Activated B cell treated with CpG ODN at 0.5 μM for 24 hours (primary cell): ENCODE data around the gene WSCD1. TPM values are rescaled to one million over a fixed set of nuclear protein-coding genes. Genes with fewer than 3 reads are reported as not detected.

Experiments
- ATAC-seq: fragments of 200-7000 bp; cut with Tn5 transposase; one replicate; pipeline ENCODE4 v1.10.0; 2021; ENCODE audit warnings: low read depth, mild to moderate bottlenecking, moderate library complexity
- CTCF ChIA-PET: fragments of 350-600 bp; sonication (Branson Sonifier 250); formaldehyde crosslinking; loops from one replicate; lab custom pipeline; 2021; ENCODE audit warnings: antibody characterized with exemption; lab: Charles Lee
- POLR2A ChIA-PET: fragments of 350-600 bp; sonication (Branson Sonifier 250); formaldehyde crosslinking; loops from one replicate; lab custom pipeline; 2021; ENCODE audit warnings: antibody characterized with exemption; lab: Charles Lee
- DNase-seq: peaks from one replicate; pipeline ENCODE4 v3.0.0; 2022
- H3K27ac Mint-ChIP-seq: one replicate; pipeline ENCODE4 v1.8.0; 2020; ENCODE audit warnings: mixed read lengths
- H3K27me3 Mint-ChIP-seq: one replicate; pipeline ENCODE4 v1.8.0; 2021; ENCODE audit warnings: mixed read lengths
- H3K36me3 Mint-ChIP-seq: one replicate; pipeline ENCODE4 v1.8.0; 2021; ENCODE audit warnings: low read depth, mixed read lengths
- H3K4me1 Mint-ChIP-seq: one replicate; pipeline ENCODE4 v1.8.0; 2021; ENCODE audit warnings: mixed read lengths
- H3K4me3 Mint-ChIP-seq: one replicate; pipeline ENCODE4 v1.8.0; 2020; ENCODE audit warnings: mild to moderate bottlenecking, mixed read lengths
- H3K9me3 Mint-ChIP-seq: one replicate; pipeline ENCODE4 v1.8.0; 2020; ENCODE audit warnings: mixed read lengths
- CTCF ChIP-seq: fragments of 200-600 bp; IDR thresholded peaks from one replicate; pipeline ENCODE4 v1.8.0; 2022; ENCODE audit warnings: antibody characterized with exemption, mild to moderate bottlenecking
- intact Hi-C: fragments of 100-400 bp; cut with micrococcal nuclease; formaldehyde crosslinking; loops from one replicate; pipeline ENCODE4 v1.15.1; 2024
- total RNA-seq: library from RNA; stranded (reverse); gene quantifications from 2 replicates; pipeline ENCODE4 v1.2.3, GENCODE V29; 2022

WSCD1 gene
- total RNA-seq, 1 donor from 2014 or later = not detected

- DNase-seq (no peak), ATAC-seq (no peak)
- Mint-ChIP-seq H3K27me3 (peaks cover 3% of the 10 kb centered on the region), H3K4me1 (no peaks in the 10 kb centered on the region), H3K4me3 (no peak overlapping the region), H3K9me3 (peaks cover 10% of the 10 kb centered on the region), H3K36me3 (no peaks in the 10 kb centered on the region), H3K27ac (no peak overlapping the region)
- POLR2A ChIA-PET = no interaction called here
- CTCF ChIA-PET = no interaction called here
- TF ChIP-seq CTCF = no peak
- intact Hi-C loops = no loop called here
Observed at GRCh38 chr17:6124856-6125255, 54.7 kb downstream of the WSCD1 start.

- H3K4me1 Mint-ChIP-seq = no peaks in the 10 kb centered on the region
- H3K27ac Mint-ChIP-seq = no peak overlapping the region
- no peak for TF ChIP-seq CTCF
- intact Hi-C loops = no loop called here
- DNase-seq (no peak), ATAC-seq (no peak)
- peaks cover 10% of the 10 kb centered on the region for H3K9me3 Mint-ChIP-seq
- peaks cover 4% of the 10 kb centered on the region for H3K27me3 Mint-ChIP-seq
- ChIA-PET POLR2A (no interaction called here), CTCF (no interaction called here)
- no peak overlapping the region for H3K4me3 Mint-ChIP-seq
- H3K36me3 Mint-ChIP-seq = no peaks in the 10 kb centered on the region
Observed at GRCh38 chr17:6126768-6127167, 56.6 kb downstream of the WSCD1 start.

- H3K9me3 Mint-ChIP-seq = no peaks in the 10 kb centered on the region
- no peaks in the 10 kb centered on the region for H3K36me3 Mint-ChIP-seq
- POLR2A ChIA-PET = no interaction called here
Observed at GRCh38 chr17:6134721-6135120, 64.5 kb downstream of the WSCD1 start.

GRCh38 chr17:6135236-6135635 lies 65.1 kb downstream of the WSCD1 start:
- TF ChIP-seq CTCF = no peak
- Mint-ChIP-seq H3K27ac (no peak overlapping the region), H3K36me3 (no peaks in the 10 kb centered on the region), H3K27me3 (peaks cover 9% of the 10 kb centered on the region), H3K4me3 (no peak overlapping the region), H3K4me1 (no peaks in the 10 kb centered on the region), H3K9me3 (no peaks in the 10 kb centered on the region)
- intact Hi-C loops = no loop called here
- no peak for DNase-seq
- POLR2A ChIA-PET = no interaction called here
- CTCF ChIA-PET = no interaction called here
- ATAC-seq = no peak

More at GRCh38 chr17:6134721-6135120, 64.5 kb downstream of the WSCD1 start:
- H3K27ac Mint-ChIP-seq = no peak overlapping the region
- H3K4me3 Mint-ChIP-seq = no peak overlapping the region
- H3K27me3 Mint-ChIP-seq = peaks cover 11% of the 10 kb centered on the region
- ATAC-seq (no peak), DNase-seq (no peak)
- TF ChIP-seq CTCF = no peak
- intact Hi-C loops = no loop called here
- no peaks in the 10 kb centered on the region for H3K4me1 Mint-ChIP-seq
- CTCF ChIA-PET = no interaction called here

- CTCF ChIA-PET = no interaction called here
- no peak overlapping the region for H3K27ac Mint-ChIP-seq
- intact Hi-C loops = no loop called here
- no peak for TF ChIP-seq CTCF
- POLR2A ChIA-PET = no interaction called here
- no peaks in the 10 kb centered on the region for H3K36me3 Mint-ChIP-seq
- no peaks in the 10 kb centered on the region for H3K9me3 Mint-ChIP-seq
- H3K4me3 Mint-ChIP-seq = no peak overlapping the region
- DNase-seq (no peak), ATAC-seq (no peak)
- H3K4me1 Mint-ChIP-seq = no peaks in the 10 kb centered on the region
- H3K27me3 Mint-ChIP-seq = peaks cover 9% of the 10 kb centered on the region
Observed at GRCh38 chr17:6135996-6136395, 65.8 kb downstream of the WSCD1 start.
